HepG2 (cell line): Measurements from ENCODE around the gene FAM3C. TPM values are rescaled to one million over a fixed set of nuclear protein-coding genes. Genes with fewer than 3 reads are reported as not detected.

Experiments
- ATAC-seq: fragments of 200-7000 bp; cut with Tn5 transposase; 3 replicates; pipeline ENCODE4 v1.9.1; 2020; ENCODE audit warnings: mild to moderate bottlenecking, moderate library complexity
- BruUV-seq: library from RNA; stranded (reverse); fragments of 400-500 nt; replicated peaks from 2 replicates; lab custom pipeline; 2021; lab: Mats Ljungman, UMichigan
- CTCF ChIA-PET: fragments of 300-600 bp; formaldehyde crosslinking; extraction: SDS; loops from one replicate; lab custom pipeline; 2021; ENCODE audit warnings: low total read pairs, inconsistent platforms, low intra/inter-chr PET ratio; lab: Yijun Ruan, JAX
- POLR2A ChIA-PET: fragments of 350-600 bp; sonication (Branson Sonifier 250); formaldehyde crosslinking; loops from one replicate; lab custom pipeline; 2020; ENCODE audit warnings: antibody characterized with exemption, inconsistent platforms; lab: Yijun Ruan, JAX
- DNase-seq: peaks from one replicate; pipeline ENCODE4 v3.0.0-alpha.2; 2015; ENCODE audit warnings: low spot score
- FAIRE-seq: peaks from 3 replicates; lab custom pipeline; 2011; peaks lifted over from hg19 to GRCh38; lab: Jason Lieb, UNC
- H2AFZ ChIP-seq: one replicate; pipeline ENCODE4 v1.6.1; 2011; ENCODE audit warnings: low read length, inconsistent platforms
- H3K27ac ChIP-seq: fragments of 300-600 bp; 3 replicates; pipeline ENCODE4 v1.8.0; 2011; ENCODE audit warnings: mixed run types, mild to moderate bottlenecking, mixed read lengths, low read length, inconsistent platforms; ENCODE audit not compliant: insufficient read depth; ENCODE audit errors: extremely low read length
- H3K27me3 ChIP-seq, 2 experiments: fragments of 200-600 bp in 1 of 2; 2 replicates in 1 of 2; 3 replicates in 1 of 2; pipeline versions ENCODE4 v1.6.0 to v1.8.0; 2011; ENCODE audit warnings: low read length in 2 of 2, mild to moderate bottlenecking in 2 of 2, moderate library complexity in 2 of 2, inconsistent platforms in 1 of 2; ENCODE audit not compliant: insufficient read depth in 2 of 2, control insufficient read depth in 1 of 2
- H3K36me3 ChIP-seq, 2 experiments: fragments of 200-600 bp in 1 of 2; replicated peaks in 1 of 2; 2 replicates in 1 of 2; 3 replicates in 1 of 2; pipeline versions ENCODE4 v1.5.1 to v1.8.0; 2011; ENCODE audit warnings: low read length in 2 of 2, inconsistent platforms in 1 of 2; ENCODE audit not compliant: insufficient read depth in 2 of 2, control insufficient read depth in 1 of 2
- H3K4me1 ChIP-seq: 2 replicates; pipeline ENCODE4 v1.5.1; 2012; ENCODE audit warnings: low read length, inconsistent platforms; ENCODE audit not compliant: insufficient read depth
- H3K4me2 ChIP-seq: 2 replicates; pipeline ENCODE4 v1.6.0; 2011; ENCODE audit warnings: low read depth, low read length, inconsistent platforms
- H3K4me3 ChIP-seq, 3 experiments: fragments of 200-600 bp in 1 of 3; sonication (generic), shearing (Covaris generic) in 1 of 3; replicated peaks in 1 of 3; 2 replicates each; pipeline ENCODE4 v1.5.1; 2011 to 2016; ENCODE audit warnings: low read length in 3 of 3, inconsistent platforms in 2 of 3, low read depth in 2 of 3, mild to moderate bottlenecking in 2 of 3, control low read depth in 1 of 3, mixed read lengths in 1 of 3; ENCODE audit not compliant: insufficient read depth in 1 of 3
- H3K79me2 ChIP-seq: one replicate; pipeline ENCODE4 v1.6.1; 2011; ENCODE audit warnings: low read length, inconsistent platforms; ENCODE audit not compliant: insufficient read depth
- H3K9ac ChIP-seq: 2 replicates; pipeline ENCODE4 v1.6.0; 2011; ENCODE audit warnings: mild to moderate bottlenecking, low read depth, low read length, inconsistent platforms; ENCODE audit not compliant: insufficient read depth
- H3K9me3 ChIP-seq: 2 replicates; pipeline ENCODE4 v1.5.1; 2012; ENCODE audit warnings: mild to moderate bottlenecking, low read length
- H4K20me1 ChIP-seq: 2 replicates; pipeline ENCODE4 v1.6.0; 2011; ENCODE audit warnings: inconsistent platforms, mild to moderate bottlenecking, low read length, moderate library complexity; ENCODE audit not compliant: insufficient read depth
- ADNP ChIP-seq: sonication (generic); formaldehyde crosslinking; IDR thresholded peaks from 2 replicates; pipeline ENCODE4 v1.4.0; 2020; ENCODE audit warnings: missing genetic modification reagents
- BCLAF1 ChIP-seq: fragments of 450-650 bp; IDR thresholded peaks from 2 replicates; pipeline ENCODE4 v1.6.1; 2017; ENCODE audit warnings: mild to moderate bottlenecking
- BRD4 ChIP-seq: sonication (generic); formaldehyde crosslinking; IDR thresholded peaks from 2 replicates; pipeline ENCODE4 v1.4.0; 2020; ENCODE audit warnings: missing genetic modification reagents
- GTF2F1 ChIP-seq: fragments of 150-350 bp; IDR thresholded peaks from 2 replicates; pipeline ENCODE4 v1.6.1; 2014; ENCODE audit warnings: low read length
- HNRNPLL ChIP-seq: fragments of 200-400 bp; formaldehyde crosslinking; IDR thresholded peaks from 2 replicates; pipeline ENCODE4 v1.6.1; 2017; ENCODE audit warnings: mild to moderate bottlenecking, low read depth, low read length; ENCODE audit not compliant: poor library complexity, severe bottlenecking
- MED8 ChIP-seq: sonication (generic); formaldehyde crosslinking; IDR thresholded peaks from 2 replicates; pipeline ENCODE4 v1.8.1; 2023; ENCODE audit warnings: mild to moderate bottlenecking, missing genetic modification reagents; ENCODE audit not compliant: insufficient replicate concordance
- PHB2 ChIP-seq: fragments of 450-650 bp; IDR thresholded peaks from 2 replicates; pipeline ENCODE4 v1.6.1; 2018; ENCODE audit not compliant: partially characterized antibody
- PRMT3 ChIP-seq: sonication (generic); formaldehyde crosslinking; IDR thresholded peaks from 2 replicates; pipeline ENCODE4 v1.8.1; 2022; ENCODE audit warnings: low read depth, mild to moderate bottlenecking, moderate library complexity, missing genetic modification reagents, borderline replicate concordance
- SCMH1 ChIP-seq: sonication (generic); formaldehyde crosslinking; IDR thresholded peaks from 2 replicates; pipeline ENCODE4 v1.9.0; 2021; ENCODE audit warnings: missing genetic modification reagents, mild to moderate bottlenecking, borderline replicate concordance
- ZFP82 ChIP-seq: sonication (generic); formaldehyde crosslinking; IDR thresholded peaks from 2 replicates; pipeline ENCODE4 v1.5.1; 2020; ENCODE audit warnings: mild to moderate bottlenecking, missing genetic modification reagents, borderline replicate concordance
- ZKSCAN5 ChIP-seq: sonication (generic); formaldehyde crosslinking; IDR thresholded peaks from 2 replicates; pipeline ENCODE4 v1.5.1; 2020; ENCODE audit warnings: mild to moderate bottlenecking, missing genetic modification reagents
- ZNF180 ChIP-seq: sonication (generic); formaldehyde crosslinking; IDR thresholded peaks from 2 replicates; pipeline ENCODE4 v1.4.0; 2020; ENCODE audit warnings: low read depth, missing genetic modification reagents, borderline replicate concordance
- whole genome bisulfite sequencing: methylation state at CpG from one replicate; pipeline ENCODE4 v1.1.6; 2017; ENCODE audit warnings: low lambda C conversion rate; 5-methylcytosine and 5-hydroxymethylcytosine counted together
- in situ Hi-C: cut with HindIII; loops from 2 replicates; pipeline ENCODE4 v1.10.0; 2017; ENCODE audit warnings: low pct_unique_long_range_greater_than_20kb; ENCODE audit not compliant: extremely low pct_ligation_motif_present
- intact Hi-C: fragments of 100-400 bp; cut with micrococcal nuclease; formaldehyde crosslinking; loops from one replicate; pipeline ENCODE4 v1.10.0; 2022; ENCODE audit not compliant: unreplicated experiment
- polyA plus RNA-seq, 8 experiments: library from polyadenylated mRNA; depleted of rRNA in 3 of 8; stranded (reverse) in 7 of 8; unstranded in 1 of 8; fragments of >200 nt; fragmentation: Illumina TruSeq in 4 of 8; extraction: Trizol in 4 of 8; gene quantifications; 2 replicates each; pipeline versions ENCODE4 v1.2.1 to v1.2.3, GENCODE V29; 2011 to 2016; ENCODE audit warnings: low read depth in 4 of 8, missing spikeins in 1 of 8, mixed read lengths in 1 of 8; ENCODE audit not compliant: insufficient read depth in 1 of 8
- total RNA-seq, 5 experiments: library from RNA; depleted of rRNA; stranded (reverse); fragments of >200 nt; fragmentation: Illumina TruSeq; extraction: Trizol; gene quantifications; 2 replicates each; pipeline ENCODE4 v1.2.3, GENCODE V29; 2016; ENCODE audit warnings: low read depth in 1 of 5

The FAM3C gene
- total and polyA plus RNA-seq, 2 of the 13 experiments (the other 11 are each of a cell fraction or from before 2014, with no cell fraction given), result 14.6 to 16.0 TPM

GRCh38 chr7:121323515-121324302, 72.4 kb downstream of the FAM3C start:
- Histone ChIP-seq H3K36me3 (no peaks in the 10 kb centered on the region), H2AFZ (no peak overlapping the region), H3K4me2 (no peak overlapping the region), H4K20me1 (no peaks in the 10 kb centered on the region), H3K4me1 (no peaks in the 10 kb centered on the region), H3K9ac (no peak overlapping the region), H3K27ac (no peak overlapping the region), H3K9me3 (no peaks in the 10 kb centered on the region), H3K79me2 (no peaks in the 10 kb centered on the region), H3K27me3 (peaks cover 0 to 11% of the 10 kb centered on the region in 2 experiments; a peak in 1 of 5 replicates), H3K4me3 (no peak overlapping the region)
- WGBS, result 8% methylated on average over 4 of the region's 5 CpGs
- POLR2A ChIA-PET, result no interaction called here
- DNase-seq (no peak), ATAC-seq (no peak), FAIRE-seq (no peak)
- in situ Hi-C loops, result no loop called here
- BruUV-seq, result no TSS peak
- CTCF ChIA-PET, result no interaction called here
- intact Hi-C loops, result no loop called here
- TF ChIP-seq MED8 (CRISPR knock-in tag) (no peak), ZFP82 (no peak), ZKSCAN5 (CRISPR knock-in tag) (no peak), HNRNPLL (no peak), PHB2 (no peak), BRD4 (CRISPR knock-in tag) (no peak), ADNP (CRISPR knock-in tag) (no peak), PRMT3 (CRISPR knock-in tag) (no peak), ZNF180 (CRISPR knock-in tag) (no peak), BCLAF1 (no peak), SCMH1 (no peak), GTF2F1 (no peak)
